Measurements from ENCODE around the gene SURF2.

SURF2 gene

DNA sequence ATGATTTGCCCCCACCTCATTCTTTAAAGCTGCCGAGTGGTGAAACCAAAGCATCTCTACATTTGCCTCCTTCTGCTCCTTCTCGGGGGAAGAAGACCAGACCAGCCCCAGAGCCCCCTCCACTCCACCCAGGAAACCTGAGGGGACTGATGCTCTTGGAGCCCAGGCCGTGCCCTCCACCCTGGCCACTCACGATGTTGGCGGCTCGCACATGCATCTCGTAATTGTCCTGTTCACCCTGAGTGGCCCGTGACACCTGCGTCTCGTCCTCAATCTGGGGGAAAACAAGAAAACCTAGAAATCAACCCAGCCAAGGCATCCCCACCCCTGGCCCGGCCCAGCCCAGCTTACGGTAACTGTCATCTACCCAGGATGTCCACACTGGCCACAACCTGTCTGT lies 11.4 kb upstream of the SURF2 start:
- H3K4me1 Mint-ChIP-seq (ENCODE audit: low read depth), result peaks cover 35% of the 10 kb centered on the region
- H3K27me3 Mint-ChIP-seq (ENCODE audit: low read depth), result no peaks in the 10 kb centered on the region
- H3K4me3 Mint-ChIP-seq, result no peak overlapping the region
- no peak overlapping the region for H3K27ac Mint-ChIP-seq
- H3K36me3 Mint-ChIP-seq (ENCODE audit: low read depth), result peaks cover 40% of the 10 kb centered on the region
- no peaks in the 10 kb centered on the region for H3K9me3 Mint-ChIP-seq

DNA sequence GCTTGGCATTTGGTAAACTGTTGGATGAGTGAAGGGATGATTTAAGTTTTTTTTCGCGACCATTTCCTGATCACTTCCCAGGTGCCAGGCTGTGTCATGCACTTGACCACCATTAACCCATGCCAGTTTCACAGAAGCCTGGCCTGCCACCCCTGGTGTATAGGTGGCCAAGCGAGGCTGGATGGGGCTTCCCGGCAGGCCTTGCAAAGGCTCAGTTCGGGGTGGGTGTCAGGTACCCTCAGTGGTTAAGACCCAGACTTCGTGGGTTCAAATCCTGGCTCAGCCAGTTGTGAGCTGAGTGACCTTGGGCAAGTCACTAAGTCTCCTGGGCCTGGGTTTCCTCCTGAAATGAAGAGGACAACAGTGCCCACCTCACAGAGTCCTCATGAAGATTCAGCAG lies 10.8 kb upstream of the SURF2 start:
- Mint-ChIP-seq H3K27me3 (ENCODE audit: low read depth) (no peaks in the 10 kb centered on the region), H3K9me3 (no peaks in the 10 kb centered on the region), H3K27ac (no peak overlapping the region), H3K4me3 (peak overlapping the region; percentile 31), H3K36me3 (ENCODE audit: low read depth) (peaks cover 41% of the 10 kb centered on the region), H3K4me1 (ENCODE audit: low read depth) (peaks cover 29% of the 10 kb centered on the region)

GRCh38 chr9:133346021-133346785 lies 10.1 kb upstream of the SURF2 start:
- H3K4me1 Mint-ChIP-seq (ENCODE audit: low read depth), result peaks cover 27% of the 10 kb centered on the region
- peaks cover 45% of the 10 kb centered on the region for H3K36me3 Mint-ChIP-seq (ENCODE audit: low read depth)
- peak overlapping the region; percentile 14 for H3K27ac Mint-ChIP-seq
- no peaks in the 10 kb centered on the region for H3K9me3 Mint-ChIP-seq
- no peaks in the 10 kb centered on the region for H3K27me3 Mint-ChIP-seq (ENCODE audit: low read depth)
- H3K4me3 Mint-ChIP-seq, result peak overlapping the region; percentile 98

DNA sequence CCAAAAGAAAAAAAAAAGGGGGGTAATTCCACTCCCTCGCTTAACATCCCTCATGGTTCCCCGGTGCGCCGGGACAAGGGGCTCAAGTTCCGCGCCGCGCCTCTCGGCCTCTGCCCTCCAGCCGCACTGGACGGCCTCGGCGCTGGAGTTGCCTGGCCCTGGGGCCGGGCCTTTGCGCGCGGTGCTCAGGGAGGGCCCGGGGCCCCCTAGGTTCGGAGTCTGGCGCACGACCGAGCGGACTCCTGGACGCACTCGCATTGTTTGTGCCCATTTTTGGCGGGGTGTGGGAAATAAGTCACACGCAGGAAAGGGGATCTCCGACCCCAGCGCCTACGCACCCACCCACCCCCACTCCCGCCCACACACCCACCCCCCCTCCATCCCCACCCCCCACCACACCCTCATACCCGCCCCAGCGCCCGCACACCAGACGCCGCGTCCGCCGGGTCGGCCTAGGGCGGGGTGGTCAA lies 8.8 kb upstream of the SURF2 start:
- Mint-ChIP-seq H3K27me3 (ENCODE audit: low read depth) (no peaks in the 10 kb centered on the region), H3K27ac (peak overlapping the region; percentile 92), H3K9me3 (no peaks in the 10 kb centered on the region), H3K4me1 (ENCODE audit: low read depth) (peaks cover 25% of the 10 kb centered on the region), H3K36me3 (ENCODE audit: low read depth) (peaks cover 55% of the 10 kb centered on the region), H3K4me3 (peak overlapping the region; percentile 98)

GRCh38 chr9:133347985-133348717 lies 8.2 kb upstream of the SURF2 start, which contains the start of the genes MED22 and RPL7A:
MED22 (minus strand) TSS chr9:133348131; CDS start chr9:133346662, 1,469 bp downstream.
RPL7A (plus strand) TSS chr9:133348218; CDS start chr9:133348244, 26 bp downstream.
- Mint-ChIP-seq H3K4me1 (ENCODE audit: low read depth) (peaks cover 25% of the 10 kb centered on the region), H3K4me3 (peak within 1 kb of the TSS; percentile 98), H3K27ac (peak within 1 kb of the TSS; percentile 92), H3K27me3 (ENCODE audit: low read depth) (no peaks in the 10 kb centered on the region), H3K36me3 (ENCODE audit: low read depth) (peaks cover 56% of the 10 kb centered on the region), H3K9me3 (no peaks in the 10 kb centered on the region)

- Mint-ChIP-seq H3K4me3 (peak overlapping the region; percentile 98), H3K9me3 (no peaks in the 10 kb centered on the region), H3K27me3 (ENCODE audit: low read depth) (no peaks in the 10 kb centered on the region), H3K4me1 (ENCODE audit: low read depth) (peaks cover 25% of the 10 kb centered on the region), H3K36me3 (ENCODE audit: low read depth) (peaks cover 58% of the 10 kb centered on the region), H3K27ac (peak overlapping the region; percentile 92)
Measured at GRCh38 chr9:133348718-133349573, 7.4 kb upstream of the SURF2 start.

DNA sequence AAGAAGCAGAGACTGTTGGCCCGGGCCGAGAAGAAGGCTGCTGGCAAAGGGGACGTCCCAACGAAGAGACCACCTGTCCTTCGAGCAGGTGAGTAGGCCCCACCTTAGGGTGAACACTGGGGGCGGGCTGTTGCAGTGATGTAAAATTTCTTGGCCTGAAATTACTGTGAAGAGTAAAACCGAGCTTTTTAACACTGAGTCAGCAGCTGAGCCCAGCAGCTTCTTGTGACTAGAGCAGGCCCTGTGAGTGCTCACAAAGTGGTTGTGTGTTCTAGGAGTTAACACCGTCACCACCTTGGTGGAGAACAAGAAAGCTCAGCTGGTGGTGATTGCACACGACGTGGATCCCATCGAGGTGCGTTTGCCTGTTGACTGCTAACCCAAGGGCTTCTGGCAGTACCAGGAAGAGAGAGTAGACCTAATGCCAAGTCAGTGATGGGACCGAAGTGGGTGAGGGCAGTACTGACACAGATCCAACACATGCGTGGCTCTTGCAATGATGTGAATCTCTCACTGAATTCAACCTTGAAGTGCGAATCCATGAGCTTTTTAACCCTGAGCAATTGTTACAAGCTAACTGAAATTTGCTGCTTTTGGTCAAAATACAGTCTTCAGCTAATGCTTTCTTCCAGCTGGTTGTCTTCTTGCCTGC lies 6.3 kb upstream of the SURF2 start:
- Mint-ChIP-seq H3K27ac (peak overlapping the region; percentile 20), H3K4me1 (ENCODE audit: low read depth) (peaks cover 25% of the 10 kb centered on the region), H3K36me3 (ENCODE audit: low read depth) (peaks cover 54% of the 10 kb centered on the region)

DNA sequence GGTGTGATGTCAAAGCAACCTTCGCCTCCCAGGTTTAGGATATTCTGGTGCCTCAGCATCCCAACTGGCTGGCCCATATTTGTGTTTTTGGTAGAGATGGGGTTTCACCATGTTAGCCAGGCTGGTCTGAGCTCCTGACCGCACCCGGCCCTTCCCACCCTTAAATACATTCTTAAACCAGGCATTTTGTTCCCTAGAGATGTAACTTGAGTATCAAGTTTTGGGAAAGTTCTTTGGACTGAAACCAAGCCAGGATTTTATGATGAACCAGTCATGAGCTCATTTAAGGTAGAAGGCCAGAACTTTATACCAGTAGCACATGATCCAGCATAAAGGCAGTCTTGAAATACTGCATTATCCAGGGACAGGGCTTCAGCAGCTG lies 4.8 kb upstream of the SURF2 start:
- no peaks in the 10 kb centered on the region for H3K27me3 Mint-ChIP-seq (ENCODE audit: low read depth)
- H3K9me3 Mint-ChIP-seq, result no peaks in the 10 kb centered on the region
- H3K4me3 Mint-ChIP-seq, result no peak overlapping the region
- H3K4me1 Mint-ChIP-seq (ENCODE audit: low read depth), result peaks cover 20% of the 10 kb centered on the region
- H3K36me3 Mint-ChIP-seq (ENCODE audit: low read depth), result peaks cover 48% of the 10 kb centered on the region
- no peak overlapping the region for H3K27ac Mint-ChIP-seq

More for the DNA sequence above, 6.3 kb upstream of the SURF2 start:
- H3K27me3 Mint-ChIP-seq (ENCODE audit: low read depth), result no peaks in the 10 kb centered on the region
- H3K9me3 Mint-ChIP-seq, result no peaks in the 10 kb centered on the region
- H3K4me3 Mint-ChIP-seq, result peak overlapping the region; percentile 98

DNA sequence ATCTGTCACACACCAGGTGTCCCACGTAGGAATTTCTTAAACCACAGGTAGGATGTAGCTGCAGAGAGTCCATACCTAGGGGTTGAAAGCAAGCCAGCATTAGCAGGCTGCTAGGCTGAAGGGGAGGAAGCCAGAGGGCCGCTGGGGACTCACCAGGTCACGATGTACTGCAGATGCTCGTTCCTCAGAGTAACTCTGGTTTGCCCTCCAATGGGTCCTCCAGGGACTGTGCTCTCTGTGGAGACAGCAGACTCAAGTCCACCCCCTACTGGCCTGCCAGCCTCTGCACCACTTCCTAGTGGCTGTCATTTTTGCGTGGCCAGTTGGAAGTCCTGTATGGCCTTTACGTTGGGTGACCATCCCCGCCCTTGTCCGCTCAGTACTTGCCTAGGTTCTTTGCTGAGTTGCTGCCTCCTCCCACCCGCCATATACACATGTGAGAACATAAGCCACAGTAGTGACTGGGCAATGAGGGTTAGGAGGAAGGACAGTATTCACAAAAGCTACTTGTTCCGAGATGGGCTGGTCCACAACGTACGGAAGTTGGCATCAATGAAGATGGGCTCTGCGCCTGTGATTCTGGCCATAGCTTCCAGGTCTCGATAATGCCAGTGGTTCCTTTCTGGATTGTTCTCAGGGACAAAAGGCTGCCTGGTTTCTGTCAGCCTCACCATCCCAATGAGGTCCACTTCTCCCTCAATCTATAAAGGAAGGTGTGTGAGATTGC lies 4.3 kb upstream of the SURF2 start:
- H3K27me3 Mint-ChIP-seq (ENCODE audit: low read depth), result no peaks in the 10 kb centered on the region
- no peak overlapping the region for H3K4me3 Mint-ChIP-seq

GRCh38 chr9:133352635-133353340 lies 3.6 kb upstream of the SURF2 start:
- Mint-ChIP-seq H3K27me3 (ENCODE audit: low read depth) (no peaks in the 10 kb centered on the region), H3K9me3 (no peaks in the 10 kb centered on the region), H3K36me3 (ENCODE audit: low read depth) (peaks cover 48% of the 10 kb centered on the region), H3K4me1 (ENCODE audit: low read depth) (peaks cover 21% of the 10 kb centered on the region), H3K27ac (peak overlapping the region; percentile 34), H3K4me3 (peak overlapping the region; percentile 48)

More for the DNA sequence above, 4.3 kb upstream of the SURF2 start:
- peaks cover 15% of the 10 kb centered on the region for H3K4me1 Mint-ChIP-seq (ENCODE audit: low read depth)
- peaks cover 48% of the 10 kb centered on the region for H3K36me3 Mint-ChIP-seq (ENCODE audit: low read depth)
- H3K9me3 Mint-ChIP-seq, result no peaks in the 10 kb centered on the region
- no peak overlapping the region for H3K27ac Mint-ChIP-seq

DNA sequence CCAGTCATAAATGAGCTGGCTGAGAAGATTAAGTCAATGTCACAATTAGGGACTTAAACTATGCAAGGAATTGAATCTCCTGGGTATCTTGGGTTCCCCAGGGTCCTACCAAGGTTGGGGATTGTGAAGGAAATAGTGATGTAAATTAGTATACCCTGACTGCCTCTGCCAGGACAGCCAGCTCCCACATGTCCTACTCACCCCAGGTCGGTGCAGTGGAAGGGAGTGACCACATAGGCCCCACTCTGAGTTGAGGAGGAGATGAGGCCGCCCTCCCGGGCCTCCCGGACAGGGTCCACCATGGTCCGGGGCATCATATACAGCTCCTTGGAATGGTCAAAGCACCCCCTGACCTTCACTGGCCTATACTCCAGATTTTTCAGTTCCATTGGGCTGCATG lies 2.8 kb upstream of the SURF2 start:
- Mint-ChIP-seq H3K36me3 (ENCODE audit: low read depth) (peaks cover 43% of the 10 kb centered on the region), H3K4me1 (ENCODE audit: low read depth) (peaks cover 24% of the 10 kb centered on the region), H3K9me3 (no peaks in the 10 kb centered on the region), H3K27ac (no peak overlapping the region), H3K4me3 (peak overlapping the region; percentile 48), H3K27me3 (ENCODE audit: low read depth) (no peaks in the 10 kb centered on the region)

- peak overlapping the region; percentile 41 for H3K27ac Mint-ChIP-seq
- H3K4me1 Mint-ChIP-seq (ENCODE audit: low read depth), result peaks cover 16% of the 10 kb centered on the region
- no peaks in the 10 kb centered on the region for H3K27me3 Mint-ChIP-seq (ENCODE audit: low read depth)
- no peaks in the 10 kb centered on the region for H3K9me3 Mint-ChIP-seq
- peak overlapping the region; percentile 88 for H3K4me3 Mint-ChIP-seq
- peaks cover 31% of the 10 kb centered on the region for H3K36me3 Mint-ChIP-seq (ENCODE audit: low read depth)
Measured at GRCh38 chr9:133354766-133355165, 1.6 kb upstream of the SURF2 start.

DNA sequence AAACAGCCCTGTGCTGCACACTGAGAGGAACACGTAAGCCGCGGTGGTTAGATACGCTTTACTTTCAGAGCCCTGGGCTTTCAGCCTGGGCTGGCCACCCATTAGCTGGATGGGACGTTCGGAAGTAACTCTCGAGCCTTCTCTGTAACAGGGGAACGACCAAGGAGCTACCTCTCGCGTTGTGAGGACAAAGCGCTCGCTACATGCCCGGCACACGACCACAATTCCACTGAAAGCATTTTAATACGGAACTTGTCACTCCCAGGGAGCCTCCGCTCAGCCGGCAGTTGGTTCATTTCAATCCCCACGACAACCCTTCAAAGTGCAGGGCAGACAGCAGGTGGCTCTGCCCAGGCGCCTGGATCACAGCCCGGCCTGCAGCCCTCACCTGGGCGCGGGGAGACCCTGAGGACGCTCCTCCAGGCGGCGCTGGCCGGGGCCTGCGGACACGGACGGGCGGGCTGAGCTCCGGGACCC lies 431 bp upstream of the SURF2 start:
- Mint-ChIP-seq H3K4me3 (peak overlapping the region; percentile 88), H3K27me3 (ENCODE audit: low read depth) (no peaks in the 10 kb centered on the region), H3K36me3 (ENCODE audit: low read depth) (peaks cover 24% of the 10 kb centered on the region), H3K27ac (peak overlapping the region; percentile 88), H3K9me3 (no peaks in the 10 kb centered on the region), H3K4me1 (ENCODE audit: low read depth) (peaks cover 16% of the 10 kb centered on the region)
